SK-N-SH (cell line): ENCODE results near the gene NUAK2. TPM values are rescaled to one million over a fixed set of nuclear protein-coding genes. Genes with fewer than 3 reads are reported as not detected.

Experiments
- CTCF ChIA-PET: fragments of 300-600, 350-600 bp; formaldehyde crosslinking; extraction: SDS; loops from one replicate; lab custom pipeline; 2021; lab: Yijun Ruan, JAX
- POLR2A ChIA-PET: fragments of 350-600 bp; sonication (Branson Sonifier 250); formaldehyde crosslinking; extraction: SDS; loops from one replicate; lab custom pipeline; 2020; ENCODE audit warnings: antibody characterized with exemption, inconsistent platforms; lab: Yijun Ruan, JAX
- DNase-seq: peaks from one replicate; pipeline ENCODE4 v3.0.0; 2012
- H2AFZ ChIP-seq: fragments of 200-600 bp; sonication (generic); 2 replicates; pipeline ENCODE4 v1.8.1; 2016; ENCODE audit warnings: antibody characterized with exemption, mild to moderate bottlenecking, low read depth
- H3F3A ChIP-seq: fragments of 200-600 bp; sonication (generic); replicated peaks from 2 replicates; pipeline ENCODE3; 2016; ENCODE audit warnings: antibody characterized with exemption, mild to moderate bottlenecking; ENCODE audit not compliant: insufficient read depth
- H3K27ac ChIP-seq, 2 experiments: fragments of 200-500 bp in 1 of 2; fragments of 200-600 bp in 1 of 2; sonication (Bioruptor generic) in 1 of 2; sonication (generic), shearing (Covaris generic) in 1 of 2; 2 replicates each; pipeline versions ENCODE4 v1.5.1 to v1.6.1; 2014 to 2016; ENCODE audit warnings: low read depth in 2 of 2, inconsistent platforms in 1 of 2, low read length in 1 of 2, mild to moderate bottlenecking in 1 of 2, mixed read lengths in 1 of 2
- H3K27me3 ChIP-seq: fragments of 200-600 bp; sonication (generic), shearing (Covaris generic); 2 replicates; pipeline ENCODE4 v1.6.1; 2016; ENCODE audit warnings: mixed run types; ENCODE audit not compliant: insufficient read depth
- H3K36me3 ChIP-seq, 2 experiments: fragments of 200-500 bp in 1 of 2; fragments of 200-600 bp in 1 of 2; sonication (Bioruptor generic) in 1 of 2; sonication (generic) in 1 of 2; replicated peaks in 1 of 2; 2 replicates each; pipeline versions ENCODE3 to v1.5.1; 2014 to 2016; ENCODE audit warnings: low read length in 1 of 2, mild to moderate bottlenecking in 1 of 2; ENCODE audit not compliant: insufficient read depth in 2 of 2, control insufficient read depth in 1 of 2
- H3K4me1 ChIP-seq, 2 experiments: fragments of 200-500 bp in 1 of 2; fragments of 200-600 bp in 1 of 2; sonication (Bioruptor generic) in 1 of 2; sonication (generic), shearing (Covaris generic) in 1 of 2; 2 replicates each; pipeline versions ENCODE4 v1.5.1 to v1.6.1; 2014 to 2016; ENCODE audit warnings: low read depth in 1 of 2, low read length in 1 of 2, mixed run types in 1 of 2; ENCODE audit not compliant: insufficient read depth in 2 of 2, control insufficient read depth in 1 of 2
- H3K4me2 ChIP-seq: fragments of 200-600 bp; sonication (generic), shearing (Covaris generic); 2 replicates; pipeline ENCODE4 v1.6.1; 2017; ENCODE audit warnings: mixed run types
- H3K4me3 ChIP-seq, 2 experiments: fragments of 200-500 bp in 1 of 2; fragments of 200-600 bp in 1 of 2; sonication (Bioruptor generic) in 1 of 2; sonication (generic), shearing (Covaris generic) in 1 of 2; 2 replicates each; pipeline versions ENCODE4 v1.5.1 to v1.8.1; 2014 to 2016; ENCODE audit warnings: low read depth in 2 of 2, inconsistent platforms in 1 of 2, low read length in 1 of 2, mild to moderate bottlenecking in 1 of 2, mixed read lengths in 1 of 2, moderate library complexity in 1 of 2
- H3K79me2 ChIP-seq: fragments of 200-600 bp; sonication (generic); 2 replicates; pipeline ENCODE4 v1.8.1; 2017; ENCODE audit warnings: mild to moderate bottlenecking; ENCODE audit not compliant: insufficient read depth
- H3K9ac ChIP-seq: fragments of 200-600 bp; sonication (generic); 2 replicates; pipeline ENCODE4 v1.6.1; 2017; ENCODE audit warnings: mixed run types
- H3K9me2 ChIP-seq: fragments of 200-600 bp; sonication (generic); 2 replicates; pipeline ENCODE4 v1.6.1; 2017; ENCODE audit warnings: mixed run types
- H3K9me3 ChIP-seq: fragments of 200-600 bp; sonication (generic); 2 replicates; pipeline ENCODE4 v1.6.1; 2017; ENCODE audit warnings: mixed run types, mild to moderate bottlenecking, moderate library complexity
- H4K20me1 ChIP-seq: fragments of 200-600 bp; sonication (generic); 2 replicates; pipeline ENCODE4 v1.6.1; 2017; ENCODE audit warnings: mild to moderate bottlenecking, mixed run types; ENCODE audit not compliant: insufficient read depth
- CHD2 ChIP-seq: fragments of 150-350 bp; IDR thresholded peaks from 2 replicates; pipeline ENCODE4 v1.6.1; 2018; ENCODE audit warnings: low read length; ENCODE audit not compliant: partially characterized antibody
- FOSL2 ChIP-seq: IDR thresholded peaks from 2 replicates; pipeline ENCODE4 v1.4.0; 2012; ENCODE audit warnings: low read depth, mild to moderate bottlenecking, moderate library complexity, borderline replicate concordance
- GABPA ChIP-seq: IDR thresholded peaks from 2 replicates; pipeline ENCODE4 v1.4.0; 2012; ENCODE audit warnings: low read depth, mild to moderate bottlenecking
- JUND ChIP-seq: IDR thresholded peaks from 2 replicates; pipeline ENCODE4 v1.4.0; 2012
- MEF2A ChIP-seq: IDR thresholded peaks from 2 replicates; pipeline ENCODE4 v1.4.0; 2012; ENCODE audit warnings: low read depth, borderline replicate concordance
- NFIC ChIP-seq: IDR thresholded peaks from 2 replicates; pipeline ENCODE4 v1.4.0; 2012; ENCODE audit warnings: borderline replicate concordance
- NRF1 ChIP-seq: IDR thresholded peaks from 2 replicates; pipeline ENCODE4 v1.6.1; 2012; ENCODE audit warnings: low read depth, mild to moderate bottlenecking, low read length
- RAD21 ChIP-seq: IDR thresholded peaks from 2 replicates; pipeline ENCODE4 v1.6.1; 2012; ENCODE audit warnings: mild to moderate bottlenecking, low read length
- RXRA ChIP-seq: IDR thresholded peaks from 2 replicates; pipeline ENCODE4 v1.4.0; 2012; ENCODE audit warnings: low read depth, mild to moderate bottlenecking, borderline replicate concordance
- SIN3A ChIP-seq: IDR thresholded peaks from 2 replicates; pipeline ENCODE4 v1.6.1; 2012; ENCODE audit warnings: low read depth, mild to moderate bottlenecking, low read length, moderate library complexity, borderline replicate concordance
- TCF12 ChIP-seq: IDR thresholded peaks from 2 replicates; pipeline ENCODE4 v1.4.0; 2012
- USF2 ChIP-seq: fragments of 150-350 bp; IDR thresholded peaks from 2 replicates; pipeline ENCODE4 v1.6.1; 2017; ENCODE audit warnings: antibody characterized with exemption, low read length, low read depth, borderline replicate concordance
- ZBTB33 ChIP-seq: IDR thresholded peaks from 2 replicates; pipeline ENCODE4 v1.4.0; 2012; ENCODE audit warnings: low read depth, borderline replicate concordance
- WGBS: methylation state at CpG from one replicate; pipeline ENCODE4 v1.1.6; 2017; ENCODE audit warnings: low lambda C conversion rate; 5-methylcytosine and 5-hydroxymethylcytosine counted together
- polyA plus RNA-seq, 3 experiments: library from polyadenylated mRNA; depleted of rRNA; stranded (reverse); fragments of >200 nt; gene quantifications; 2 replicates each; pipeline ENCODE4 v1.2.3, GENCODE V29; 2012
- TF ChIP-seq, protein P1 (sequence below): fragments of 150-350 bp; IDR thresholded peaks from 2 replicates; pipeline ENCODE4 v1.6.1; 2016; ENCODE audit warnings: mild to moderate bottlenecking, low read depth, low read length
- TF ChIP-seq, protein P2 (sequence below): IDR thresholded peaks from 2 replicates; pipeline ENCODE4 v1.4.0; 2012; ENCODE audit warnings: low read depth
- TF ChIP-seq, protein P3 (sequence below): IDR thresholded peaks from 2 replicates; pipeline ENCODE4; 2012

Gene NUAK2
- polyA plus RNA-seq, 1 of the 3 experiments (the other 2 are of a cell fraction): 11.1 TPM

- no peaks in the 10 kb centered on the region for H3K9me3 ChIP-seq
- TF ChIP-seq NFIC (no peak), USF2 (no peak), GABPA (no peak), SIN3A (no peak), RXRA (no peak), JUND (no peak), CHD2 (no peak), RAD21 (no peak), MEF2A (no peak), ZBTB33 (no peak), TCF12 (no peak), NRF1 (no peak), FOSL2 (no peak)
- TF ChIP-seq, protein P1, sequence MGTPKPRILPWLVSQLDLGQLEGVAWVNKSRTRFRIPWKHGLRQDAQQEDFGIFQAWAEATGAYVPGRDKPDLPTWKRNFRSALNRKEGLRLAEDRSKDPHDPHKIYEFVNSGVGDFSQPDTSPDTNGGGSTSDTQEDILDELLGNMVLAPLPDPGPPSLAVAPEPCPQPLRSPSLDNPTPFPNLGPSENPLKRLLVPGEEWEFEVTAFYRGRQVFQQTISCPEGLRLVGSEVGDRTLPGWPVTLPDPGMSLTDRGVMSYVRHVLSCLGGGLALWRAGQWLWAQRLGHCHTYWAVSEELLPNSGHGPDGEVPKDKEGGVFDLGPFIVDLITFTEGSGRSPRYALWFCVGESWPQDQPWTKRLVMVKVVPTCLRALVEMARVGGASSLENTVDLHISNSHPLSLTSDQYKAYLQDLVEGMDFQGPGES: no peak
- TF ChIP-seq, protein P2, sequence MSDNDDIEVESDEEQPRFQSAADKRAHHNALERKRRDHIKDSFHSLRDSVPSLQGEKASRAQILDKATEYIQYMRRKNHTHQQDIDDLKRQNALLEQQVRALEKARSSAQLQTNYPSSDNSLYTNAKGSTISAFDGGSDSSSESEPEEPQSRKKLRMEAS: no peak
- TF ChIP-seq, protein P3, sequence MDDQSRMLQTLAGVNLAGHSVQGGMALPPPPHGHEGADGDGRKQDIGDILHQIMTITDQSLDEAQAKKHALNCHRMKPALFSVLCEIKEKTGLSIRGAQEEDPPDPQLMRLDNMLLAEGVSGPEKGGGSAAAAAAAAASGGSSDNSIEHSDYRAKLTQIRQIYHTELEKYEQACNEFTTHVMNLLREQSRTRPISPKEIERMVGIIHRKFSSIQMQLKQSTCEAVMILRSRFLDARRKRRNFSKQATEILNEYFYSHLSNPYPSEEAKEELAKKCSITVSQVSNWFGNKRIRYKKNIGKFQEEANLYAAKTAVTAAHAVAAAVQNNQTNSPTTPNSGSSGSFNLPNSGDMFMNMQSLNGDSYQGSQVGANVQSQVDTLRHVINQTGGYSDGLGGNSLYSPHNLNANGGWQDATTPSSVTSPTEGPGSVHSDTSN: no peak
- no peaks in the 10 kb centered on the region for H3K79me2 ChIP-seq
- H3K4me3 ChIP-seq: no peak overlapping the region
- no peaks in the 10 kb centered on the region; the same call in 1 of the 2 replicates for H3K27me3 ChIP-seq
- WGBS: 53% methylated on average over 5 of the region's 5 CpGs
- no peak overlapping the region for H3K9ac ChIP-seq
- no peaks in the 10 kb centered on the region for H3K36me3 ChIP-seq
- no peak for DNase-seq
- H3F3A ChIP-seq: no peaks in the 10 kb centered on the region
- no peaks in the 10 kb centered on the region for H4K20me1 ChIP-seq
- ChIA-PET POLR2A (no interaction called here), CTCF (interaction anchor here (0.9 to 46.8 kb wide), 6 partner anchors 9 to 199 kb away, joined by 3 to 1368 read pairs (median 8); no protein-coding TSS in a partner anchor)
- H3K27ac ChIP-seq: no peak overlapping the region
- no peak overlapping the region for H2AFZ ChIP-seq
- no peaks in the 10 kb centered on the region for H3K9me2 ChIP-seq
- peaks cover 0 to 6% of the 10 kb centered on the region in 2 experiments; a peak in 3 of 4 replicates for H3K4me1 ChIP-seq
- no peak overlapping the region for H3K4me2 ChIP-seq
Measured at GRCh38 chr1:205329719-205330118, 8.2 kb upstream of the NUAK2 start.
